Large intestine (tissue), 3 donors: ENCODE results near the gene GEMIN5. TPM values are rescaled to one million over a fixed set of nuclear protein-coding genes. Genes with fewer than 3 reads are reported as not detected.

Experiments
- DNase-seq, 2 donors: peaks; one replicate each; pipeline versions ENCODE4 v3.0.0 to v3.0.0-alpha.2; 2013
- H3K27ac ChIP-seq: one replicate; pipeline ENCODE4 v1.5.1; 2013; ENCODE audit warnings: low read length
- H3K27me3 ChIP-seq: 2 replicates; pipeline ENCODE4 v1.6.1; 2013; ENCODE audit warnings: low read length; ENCODE audit not compliant: control insufficient read depth, insufficient read depth
- H3K36me3 ChIP-seq: 2 replicates; pipeline ENCODE4 v1.6.1; 2013; ENCODE audit warnings: low read length; ENCODE audit not compliant: control insufficient read depth, insufficient read depth
- H3K4me1 ChIP-seq: one replicate; pipeline ENCODE4 v1.6.1; 2013; ENCODE audit warnings: low read length; ENCODE audit not compliant: control insufficient read depth, insufficient read depth
- H3K4me3 ChIP-seq: one replicate; pipeline ENCODE4 v1.5.1; 2013; ENCODE audit warnings: low read length
- H3K9me3 ChIP-seq: one replicate; pipeline ENCODE4 v1.6.1; 2013; ENCODE audit warnings: mild to moderate bottlenecking, low read depth, low read length, moderate library complexity; ENCODE audit not compliant: control insufficient read depth
- whole genome bisulfite sequencing: methylation state at CpG from one replicate; pipeline ENCODE4 v1.1.5; 2013; ENCODE audit warnings: low lambda C conversion rate; ENCODE audit not compliant: insufficient coverage; 5-methylcytosine and 5-hydroxymethylcytosine counted together
- polyA plus RNA-seq: library from polyadenylated mRNA; unstranded; fragments of 120-200 nt; gene quantifications from one replicate; pipeline ENCODE4 v1.2.1, GENCODE V29; 2013

The GEMIN5 gene
- polyA plus RNA-seq, 1 donor: 12.7 TPM

- no peak overlapping the region for H3K4me3 ChIP-seq
- H3K27me3 ChIP-seq: no peaks in the 10 kb centered on the region
- no peaks in the 10 kb centered on the region for H3K9me3 ChIP-seq
- H3K4me1 ChIP-seq: no peaks in the 10 kb centered on the region
- WGBS: no CpG with 5 or more reads among the region's 6 CpGs
- no peak for DNase-seq
- H3K27ac ChIP-seq: no peak overlapping the region
- H3K36me3 ChIP-seq: peaks cover 67% of the 10 kb centered on the region
Measured at GRCh38 chr5:154901913-154902312, 36.1 kb downstream of the GEMIN5 start.

GRCh38 chr5:154901276-154901675, 36.7 kb downstream of the GEMIN5 start:
- Histone ChIP-seq H3K27me3 (no peaks in the 10 kb centered on the region), H3K4me1 (no peaks in the 10 kb centered on the region), H3K4me3 (no peak overlapping the region), H3K27ac (no peak overlapping the region), H3K36me3 (peaks cover 67% of the 10 kb centered on the region), H3K9me3 (no peaks in the 10 kb centered on the region)
- no peak for DNase-seq
- WGBS: 100% methylated on average over 1 of the region's 2 CpGs

GRCh38 chr5:154900066-154900465, 37.9 kb downstream of the GEMIN5 start:
- no peak overlapping the region for H3K27ac ChIP-seq
- no CpG with 5 or more reads among the region's 1 CpG for WGBS
- no peak overlapping the region for H3K4me3 ChIP-seq
- H3K36me3 ChIP-seq: peaks cover 79% of the 10 kb centered on the region
- no peaks in the 10 kb centered on the region for H3K27me3 ChIP-seq
- DNase-seq: no peak
- no peaks in the 10 kb centered on the region for H3K4me1 ChIP-seq
- no peaks in the 10 kb centered on the region for H3K9me3 ChIP-seq

GRCh38 chr5:154899151-154899816, 38.7 kb downstream of the GEMIN5 start:
- peaks cover 75% of the 10 kb centered on the region for H3K36me3 ChIP-seq
- DNase-seq: no peak

GRCh38 chr5:154898210-154898609, 39.8 kb downstream of the GEMIN5 start:
- no peak for DNase-seq
- Histone ChIP-seq H3K27me3 (no peaks in the 10 kb centered on the region), H3K4me3 (no peak overlapping the region), H3K36me3 (peaks cover 82% of the 10 kb centered on the region), H3K4me1 (no peaks in the 10 kb centered on the region), H3K9me3 (no peaks in the 10 kb centered on the region), H3K27ac (no peak overlapping the region)
- WGBS: no CpG with 5 or more reads among the region's 4 CpGs

More at GRCh38 chr5:154899151-154899816, 38.7 kb downstream of the GEMIN5 start:
- no peaks in the 10 kb centered on the region for H3K9me3 ChIP-seq
- H3K4me1 ChIP-seq: no peaks in the 10 kb centered on the region
- H3K27me3 ChIP-seq: no peaks in the 10 kb centered on the region
- H3K27ac ChIP-seq: no peak overlapping the region
- no peak overlapping the region for H3K4me3 ChIP-seq
- 100% methylated on average over 4 of the region's 9 CpGs for WGBS

- H3K9me3 ChIP-seq: no peaks in the 10 kb centered on the region
- no peak for DNase-seq
- H3K36me3 ChIP-seq: peaks cover 77% of the 10 kb centered on the region
- H3K4me1 ChIP-seq: no peaks in the 10 kb centered on the region
- no peaks in the 10 kb centered on the region for H3K27me3 ChIP-seq
- no peak overlapping the region for H3K27ac ChIP-seq
- no peak overlapping the region for H3K4me3 ChIP-seq
Measured at GRCh38 chr5:154896562-154897165, 41.3 kb downstream of the GEMIN5 start.

- no peak overlapping the region for H3K27ac ChIP-seq
- WGBS: no CpG with 5 or more reads among the region's 14 CpGs
- H3K27me3 ChIP-seq: no peaks in the 10 kb centered on the region
- DNase-seq: no peak
- H3K9me3 ChIP-seq: no peaks in the 10 kb centered on the region
- H3K4me3 ChIP-seq: no peak overlapping the region
- H3K4me1 ChIP-seq: no peaks in the 10 kb centered on the region
- H3K36me3 ChIP-seq: peaks cover 78% of the 10 kb centered on the region
Measured at GRCh38 chr5:154895606-154896561, 42.1 kb downstream of the GEMIN5 start.

- no peaks in the 10 kb centered on the region for H3K4me1 ChIP-seq
- no peaks in the 10 kb centered on the region for H3K27me3 ChIP-seq
- no peaks in the 10 kb centered on the region for H3K9me3 ChIP-seq
- no peak for DNase-seq
- no peak overlapping the region for H3K27ac ChIP-seq
- no peak overlapping the region for H3K4me3 ChIP-seq
- peaks cover 80% of the 10 kb centered on the region for H3K36me3 ChIP-seq
- 100% methylated on average over 3 of the region's 5 CpGs for WGBS
Measured at GRCh38 chr5:154893381-154893780, 44.6 kb downstream of the GEMIN5 start.

- Histone ChIP-seq H3K27me3 (no peaks in the 10 kb centered on the region), H3K27ac (no peak overlapping the region), H3K4me1 (no peaks in the 10 kb centered on the region), H3K4me3 (no peak overlapping the region), H3K9me3 (no peaks in the 10 kb centered on the region), H3K36me3 (peaks cover 82% of the 10 kb centered on the region)
- 100% methylated on average over 1 of the region's 13 CpGs for WGBS
- DNase-seq: no peak
Measured at GRCh38 chr5:154892369-154892771, 45.6 kb downstream of the GEMIN5 start.

- Histone ChIP-seq H3K9me3 (peaks cover 7% of the 10 kb centered on the region), H3K27ac (no peak overlapping the region), H3K4me1 (no peaks in the 10 kb centered on the region), H3K4me3 (no peak overlapping the region), H3K27me3 (no peaks in the 10 kb centered on the region), H3K36me3 (peaks cover 51% of the 10 kb centered on the region)
- 100% methylated on average over 1 of the region's 2 CpGs for WGBS
- no peak for DNase-seq
Measured at GRCh38 chr5:154885439-154885838, 52.6 kb downstream of the GEMIN5 start.
